Heart left ventricle (tissue), 16 donors: ENCODE results near the gene DHX29. TPM values are rescaled to one million over a fixed set of nuclear protein-coding genes. Genes with fewer than 3 reads are reported as not detected.

Experiments used
- ATAC-seq, 4 donors: fragments of 200-7000 bp; cut with Tn5 transposase; one replicate each; pipeline ENCODE4 v1.9.1; 2020 to 2022; ENCODE audit warnings: moderate library complexity in 4 of 4, mild to moderate bottlenecking in 3 of 4, moderate number of reproducible peaks in 1 of 4
- DNase-seq, 5 donors: peaks; one replicate each; pipeline ENCODE4 v3.0.0-alpha.2; 2020
- H3K27ac ChIP-seq, 12 donors: fragments of 200-600 bp; sonication (generic) in 4 of 12; one replicate each; pipeline versions ENCODE4 v1.5.0 to v1.8.0; 2016 to 2022; ENCODE audit warnings: mild to moderate bottlenecking in 2 of 12
- H3K27me3 ChIP-seq, 9 donors: fragments of 200-600 bp; sonication (generic) in 2 of 9; one replicate each; pipeline versions ENCODE4 v1.5.1 to v1.8.0; 2016 to 2022; ENCODE audit warnings: mild to moderate bottlenecking in 3 of 9
- H3K36me3 ChIP-seq, 9 donors: fragments of 200-600 bp; sonication (generic) in 2 of 9; one replicate each; pipeline versions ENCODE4 v1.5.0 to v1.8.0; 2018 to 2022; ENCODE audit warnings: mild to moderate bottlenecking in 2 of 9
- H3K4me1 ChIP-seq, 12 donors: fragments of 200-600 bp; sonication (generic) in 4 of 12; one replicate each; pipeline versions ENCODE4 v1.5.0 to v1.8.0; 2016 to 2022; ENCODE audit warnings: mild to moderate bottlenecking in 3 of 12
- H3K4me3 ChIP-seq, 12 donors: fragments of 200-600 bp; sonication (generic) in 4 of 12; one replicate each; pipeline versions ENCODE4 v1.5.0 to v1.8.0; 2017 to 2022; ENCODE audit warnings: mild to moderate bottlenecking in 9 of 12, moderate library complexity in 4 of 12
- H3K9me3 ChIP-seq, 12 donors: fragments of 200-600 bp; sonication (generic) in 4 of 12; one replicate each; pipeline versions ENCODE4 v1.5.0 to v1.8.0; 2016 to 2022; ENCODE audit warnings: mild to moderate bottlenecking in 1 of 12
- POLR2A ChIP-seq, 2 donors: fragments of 450-650 bp; IDR thresholded peaks; one replicate each; pipeline ENCODE4 v1.6.1; 2017; ENCODE audit warnings: antibody characterized with exemption in 2 of 2, mild to moderate bottlenecking in 2 of 2, moderate library complexity in 2 of 2
- WGBS, 4 donors: extraction: QIAGEN DNeasy Blood & Tissue Kit in 2 of 4; methylation state at CpG; one replicate each; pipeline versions ENCODE4 v1.1.5 to v1.1.7; 2013 to 2018; 5-methylcytosine and 5-hydroxymethylcytosine counted together
- intact Hi-C, 10 donors: fragments of 100-400 bp; cut with DNase I; formaldehyde crosslinking; loops; one replicate each; pipeline versions ENCODE4 v1.11.1 to v1.14.2; 2022
- polyA plus RNA-seq, 2 donors: library from polyadenylated mRNA; stranded (reverse); fragments of 200-250 nt; gene quantifications; one replicate each; pipeline ENCODE4 v1.2.3, GENCODE V29; 2013
- total RNA-seq, 9 donors: library from RNA; depleted of rRNA in 2 of 9; stranded (reverse); fragments of >200 nt in 2 of 9; fragmentation: NEBNext Ultra II Directional in 3 of 9; extraction: Animal tissue kit (Norgen Biotek cat#: 25700) in 3 of 9; gene quantifications; one replicate each; pipeline versions ENCODE4 v1.1.0 to v1.2.4, GENCODE V29; 2016 to 2023
- TF ChIP-seq, protein P1 (sequence below), 12 donors: fragments of 200-600 bp; sonication (generic) in 4 of 12; IDR thresholded peaks; one replicate each; pipeline versions ENCODE4 v1.5.0 to v1.8.0; 2018 to 2022; ENCODE audit warnings: antibody characterized with exemption in 12 of 12, mild to moderate bottlenecking in 5 of 12
- donor health status: ischemic (EF 13 %, LVEDD 7.1; RV severe dilation, severe dysfunction).
- donor health status: healthy with polysubstance abuse.
- donor health status: DM: no; HTN: yes; CAD: no.
- donor health status: DM: no; HTN: no; CAD: no.
- donor health status: ischemic (EF 25% LVEDD 6.9; RV normal size, moderate dysfunction).
- donor health status: ischemic (EF 25% LVEDD 5.7; RV mildly dilated, moderate dysfunction).
- donor health status: healthy.
- donor health status: DM: yes; HTN: yes; CAD: no.
- donor health status: ischemic (EF 35%, LVEDD 5.7; RV mildly dilated, moderate dysfunction).
- donor health status: nonischemic (EF 11% LVEDD 7.7; RV severe dilation, severe dysfunction).
- donor health status: DM: yes; HTN: yes; CAD: no.
- donor health status: PGD.
- donor health status: ischemic (EF 29% LVEDD 5.4; RV normal size, mild dysfunction).
- donor health status: nonischemic (EF 23%, LVEDD 6.1; RV moderate dilation, normal function).

Gene DHX29
- total and polyA plus RNA-seq, 11 donors, result 5.1 to 26.8 (median 22.1) TPM

DNA sequence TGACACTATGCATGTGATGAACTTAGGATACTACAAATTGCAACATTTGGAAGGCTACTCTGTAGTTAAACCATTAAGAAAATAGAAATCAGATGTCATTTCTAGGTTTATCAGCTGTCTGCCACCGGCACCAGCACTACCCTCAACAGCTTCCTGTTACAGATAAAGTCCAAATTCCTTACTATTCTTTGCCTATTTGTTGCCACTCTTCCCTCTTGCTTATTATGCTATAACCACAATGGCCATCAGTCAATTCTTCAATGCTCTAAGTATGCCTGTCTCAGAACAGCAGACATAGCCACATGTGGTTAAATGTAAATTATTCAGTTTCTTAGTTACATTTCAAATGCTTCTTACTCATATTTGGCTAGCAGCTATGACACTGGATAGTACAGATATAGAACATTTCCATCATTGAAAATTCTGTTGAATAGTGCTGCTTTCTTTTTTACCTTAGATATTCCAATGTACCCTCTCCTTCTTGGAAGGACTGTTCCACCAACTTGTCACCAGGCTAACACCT is 21.0 kb downstream of the DHX29 start:
- no peak for ATAC-seq
- no peak for TF ChIP-seq POLR2A (IDR thresholded peaks at IDR 0.05)
- TF ChIP-seq, protein P1, sequence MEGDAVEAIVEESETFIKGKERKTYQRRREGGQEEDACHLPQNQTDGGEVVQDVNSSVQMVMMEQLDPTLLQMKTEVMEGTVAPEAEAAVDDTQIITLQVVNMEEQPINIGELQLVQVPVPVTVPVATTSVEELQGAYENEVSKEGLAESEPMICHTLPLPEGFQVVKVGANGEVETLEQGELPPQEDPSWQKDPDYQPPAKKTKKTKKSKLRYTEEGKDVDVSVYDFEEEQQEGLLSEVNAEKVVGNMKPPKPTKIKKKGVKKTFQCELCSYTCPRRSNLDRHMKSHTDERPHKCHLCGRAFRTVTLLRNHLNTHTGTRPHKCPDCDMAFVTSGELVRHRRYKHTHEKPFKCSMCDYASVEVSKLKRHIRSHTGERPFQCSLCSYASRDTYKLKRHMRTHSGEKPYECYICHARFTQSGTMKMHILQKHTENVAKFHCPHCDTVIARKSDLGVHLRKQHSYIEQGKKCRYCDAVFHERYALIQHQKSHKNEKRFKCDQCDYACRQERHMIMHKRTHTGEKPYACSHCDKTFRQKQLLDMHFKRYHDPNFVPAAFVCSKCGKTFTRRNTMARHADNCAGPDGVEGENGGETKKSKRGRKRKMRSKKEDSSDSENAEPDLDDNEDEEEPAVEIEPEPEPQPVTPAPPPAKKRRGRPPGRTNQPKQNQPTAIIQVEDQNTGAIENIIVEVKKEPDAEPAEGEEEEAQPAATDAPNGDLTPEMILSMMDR (IDR thresholded peaks at IDR 0.05), result no peak
- no peaks in the 10 kb centered on the region for H3K4me1 ChIP-seq
- peaks cover 0 to 100% (median 100%) of the 10 kb centered on the region in 9 donors for H3K36me3 ChIP-seq
- no peaks in the 10 kb centered on the region for H3K9me3 ChIP-seq
- DNase-seq, result no peak
- 25 to 31% (median 27%) methylated on average over 1 of the region's 1 CpG for WGBS, 4 donors
- H3K27me3 ChIP-seq, result no peaks in the 10 kb centered on the region
- no peak overlapping the region for H3K27ac ChIP-seq
- no peak overlapping the region for H3K4me3 ChIP-seq
- intact Hi-C loops, result no loop called here

DNA sequence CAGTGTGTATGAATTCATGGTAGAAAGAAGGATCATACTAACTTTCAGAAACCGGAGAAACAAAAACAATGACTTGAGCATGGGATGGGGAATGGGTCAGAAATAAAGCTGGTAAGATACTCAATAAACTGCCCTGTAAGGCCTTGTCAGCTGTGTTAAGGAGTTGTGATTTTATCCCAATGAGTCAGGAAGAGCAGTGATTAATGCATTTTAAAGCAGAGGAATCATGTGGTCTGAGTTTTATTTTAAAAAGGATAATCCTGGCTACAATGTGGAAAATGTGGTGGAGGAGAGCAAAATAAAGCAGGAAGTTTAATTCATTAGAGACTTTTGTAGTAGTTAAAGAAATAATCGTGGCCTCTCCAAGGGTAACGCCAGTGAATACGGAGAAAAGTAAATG is 28.7 kb downstream of the DHX29 start:
- Histone ChIP-seq H3K27me3 (no peaks in the 10 kb centered on the region), H3K9me3 (no peaks in the 10 kb centered on the region), H3K36me3 (peaks cover 0 to 100% (median 100%) of the 10 kb centered on the region in 9 donors), H3K4me3 (no peak overlapping the region), H3K4me1 (no peaks in the 10 kb centered on the region), H3K27ac (no peak overlapping the region)
- 85 to 91% (median 90%) methylated on average over 4 of the region's 4 CpGs for WGBS, 4 donors
- TF ChIP-seq, protein P1 (IDR thresholded peaks at IDR 0.05), result no peak
- TF ChIP-seq POLR2A (IDR thresholded peaks at IDR 0.05), result no peak
- DNase-seq, result no peak
- intact Hi-C loops, result loop anchor here in 2 of 10 donors (10.0 kb wide), 2 partner anchors 666 to 676 kb away; no protein-coding TSS in a partner anchor
- ATAC-seq, result no peak

DNA sequence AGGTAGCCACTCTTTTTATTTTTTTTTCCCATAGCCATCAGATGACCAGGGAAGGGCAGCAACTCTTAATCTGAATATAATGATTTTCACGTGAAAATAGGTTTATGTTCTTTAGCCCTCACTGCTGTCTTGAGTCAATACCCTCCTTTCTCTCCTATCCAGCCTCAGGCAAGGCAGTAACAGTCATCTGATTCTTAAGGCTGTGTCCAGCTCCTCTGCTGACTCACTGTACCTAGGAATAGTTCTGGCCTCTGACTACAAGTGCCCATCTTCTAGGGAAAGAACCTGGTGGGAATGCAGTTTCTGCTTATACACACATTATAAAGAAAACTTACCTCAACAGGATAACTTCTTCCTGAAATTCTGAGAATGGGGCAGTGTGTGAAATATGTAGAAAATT is 30.7 kb downstream of the DHX29 start:
- WGBS, 4 donors, result 88 to 94% (median 91%) methylated on average over 1 of the region's 1 CpG
- Histone ChIP-seq H3K27me3 (no peaks in the 10 kb centered on the region), H3K4me1 (no peaks in the 10 kb centered on the region), H3K27ac (no peak overlapping the region), H3K4me3 (no peak overlapping the region), H3K36me3 (peaks cover 0 to 100% (median 100%) of the 10 kb centered on the region in 9 donors), H3K9me3 (no peaks in the 10 kb centered on the region)
- no peak for TF ChIP-seq POLR2A (IDR thresholded peaks at IDR 0.05)
- TF ChIP-seq, protein P1 (IDR thresholded peaks at IDR 0.05), result no peak
- intact Hi-C loops, result loop anchor here in 2 of 10 donors (10.0 kb wide), 2 partner anchors 668 to 678 kb away; no protein-coding TSS in a partner anchor
- DNase-seq (no peak), ATAC-seq (no peak)

DNA sequence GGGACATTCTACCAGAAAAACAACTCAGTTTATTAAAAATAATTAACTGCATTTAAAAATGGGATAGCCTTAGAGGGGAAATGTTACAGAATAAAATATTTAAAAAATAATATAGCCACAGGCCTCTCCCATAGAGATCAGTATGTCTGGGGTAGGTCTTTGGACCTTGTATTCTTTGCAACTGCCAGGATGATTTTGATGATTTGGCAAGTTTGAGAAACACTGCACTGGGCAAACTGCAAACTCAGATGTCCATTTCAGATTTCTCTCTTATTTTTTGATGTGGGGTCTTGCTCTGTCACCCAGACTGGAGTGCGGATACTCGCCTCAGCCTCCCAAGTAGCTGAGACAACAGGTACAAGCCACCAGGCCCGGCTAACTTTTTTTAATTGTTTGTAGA is 49.2 kb downstream of the DHX29 start:
- peaks cover 0 to 96% (median 87%) of the 10 kb centered on the region in 9 donors for H3K36me3 ChIP-seq
- no peaks in the 10 kb centered on the region for H3K4me1 ChIP-seq
- H3K27me3 ChIP-seq, result no peaks in the 10 kb centered on the region
- TF ChIP-seq, protein P1 (IDR thresholded peaks at IDR 0.05), result no peak
- no peak for TF ChIP-seq POLR2A (IDR thresholded peaks at IDR 0.05)
- H3K4me3 ChIP-seq, result no peak overlapping the region
- no peak overlapping the region for H3K27ac ChIP-seq
- intact Hi-C loops, result no loop called here
- 84 to 97% (median 96%) methylated on average over 3 of the region's 3 CpGs for WGBS, 4 donors
- no peak for ATAC-seq
- H3K9me3 ChIP-seq, result no peaks in the 10 kb centered on the region
- DNase-seq, result no peak
